ENCODE data around the gene GLRA3.
"Not testable (repeated sequence)": the region's sequence is repeated elsewhere in the genome, so short reads cannot be mapped to it uniquely, and the experiment has no call there.

The GLRA3 gene

DNA sequence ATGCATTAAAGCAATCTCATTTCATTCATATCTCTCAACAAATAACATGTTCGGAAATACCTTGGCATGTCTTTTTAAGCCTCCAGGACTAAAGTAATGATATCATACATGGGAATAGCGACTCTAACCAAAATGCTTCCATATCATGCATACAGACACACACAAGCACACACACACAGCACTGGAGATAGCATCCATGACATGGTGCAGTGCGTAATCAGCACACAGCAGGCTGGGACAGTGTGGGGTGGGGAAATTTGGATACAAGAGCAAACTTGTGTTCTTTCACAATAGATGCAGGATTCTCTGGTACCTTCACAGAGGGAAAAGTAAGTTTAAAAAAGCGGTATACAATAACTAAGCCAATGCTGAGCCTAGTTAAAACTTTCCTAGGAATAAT is 174.4 kb downstream of the GLRA3 start:
- Histone ChIP-seq H3K9me3 (ENCODE audit: control insufficient read depth, low read length) (no peaks in the 10 kb centered on the region), H3K36me3 (ENCODE audit: control insufficient read depth, insufficient read depth, low read length, severe bottlenecking) (no peaks in the 10 kb centered on the region), H3K4me3 (ENCODE audit: low read length) (no peak overlapping the region), H3K4me1 (ENCODE audit: control insufficient read depth, insufficient read depth, low read length) (no peaks in the 10 kb centered on the region), H3K27me3 (replicated peaks; ENCODE audit: control insufficient read depth, insufficient read depth, low read length) (no peaks in the 10 kb centered on the region), H3K9ac (ENCODE audit: low read length) (no peak overlapping the region)
- no peak for DNase-seq (ENCODE audit: low read depth)

DNA sequence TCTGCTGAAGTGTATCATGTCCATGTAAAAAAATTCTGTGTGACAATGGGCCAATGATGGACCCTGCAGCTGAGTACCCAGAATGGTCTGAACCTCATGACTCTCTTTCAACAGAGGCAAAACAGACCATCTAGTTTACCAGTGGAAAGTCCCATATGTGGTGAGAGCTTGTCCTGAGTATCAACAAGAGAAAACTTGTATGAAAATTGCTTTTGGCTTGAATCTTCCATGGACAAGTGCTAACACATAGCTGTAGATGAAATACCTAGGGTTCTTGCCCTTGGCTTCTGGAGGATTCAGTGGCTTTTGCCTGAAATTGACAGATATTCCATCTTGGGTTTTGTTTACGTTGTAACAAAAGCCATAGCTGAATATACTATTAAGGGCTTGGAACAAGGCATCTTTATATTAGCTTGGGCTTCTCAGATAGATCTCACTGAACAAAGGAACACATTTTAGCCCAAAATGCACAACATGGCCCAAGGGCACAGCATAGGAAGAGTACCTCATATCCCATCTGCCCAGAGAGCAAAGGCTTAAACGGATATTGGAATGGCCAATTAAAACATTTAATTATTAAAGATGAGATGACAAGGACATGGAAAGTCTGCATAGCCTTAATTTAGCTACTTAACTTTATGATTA is 178.2 kb downstream of the GLRA3 start:
- H3K4me3 ChIP-seq (ENCODE audit: low read length) = no peak overlapping the region
- DNase-seq (ENCODE audit: low read depth) = no peak
- H3K9ac ChIP-seq (ENCODE audit: low read length) = no peak overlapping the region
- no peaks in the 10 kb centered on the region for H3K36me3 ChIP-seq (ENCODE audit: control insufficient read depth, insufficient read depth, low read length, severe bottlenecking)
- H3K27me3 ChIP-seq (replicated peaks; ENCODE audit: control insufficient read depth, insufficient read depth, low read length) = no peaks in the 10 kb centered on the region
- no peaks in the 10 kb centered on the region for H3K4me1 ChIP-seq (ENCODE audit: control insufficient read depth, insufficient read depth, low read length)
- H3K9me3 ChIP-seq (ENCODE audit: control insufficient read depth, low read length) = no peaks in the 10 kb centered on the region

- Histone ChIP-seq H3K36me3 (ENCODE audit: control insufficient read depth, insufficient read depth, low read length, severe bottlenecking) (no peaks in the 10 kb centered on the region), H3K4me3 (ENCODE audit: low read length) (no peak overlapping the region), H3K4me1 (ENCODE audit: control insufficient read depth, insufficient read depth, low read length) (no peaks in the 10 kb centered on the region), H3K9me3 (ENCODE audit: control insufficient read depth, low read length) (no peaks in the 10 kb centered on the region), H3K27me3 (replicated peaks; ENCODE audit: control insufficient read depth, insufficient read depth, low read length) (no peaks in the 10 kb centered on the region), H3K9ac (ENCODE audit: low read length) (no peak overlapping the region)
- no peak for DNase-seq (ENCODE audit: low read depth)
Observed at GRCh38 chr4:174648812-174649211, 180.2 kb downstream of the GLRA3 start.

- no peak overlapping the region for H3K4me3 ChIP-seq (ENCODE audit: low read length)
- no peaks in the 10 kb centered on the region for H3K27me3 ChIP-seq (replicated peaks; ENCODE audit: control insufficient read depth, insufficient read depth, low read length)
- H3K9me3 ChIP-seq (ENCODE audit: control insufficient read depth, low read length) = no peaks in the 10 kb centered on the region
- DNase-seq (ENCODE audit: low read depth) = no peak
- H3K9ac ChIP-seq (ENCODE audit: low read length) = no peak overlapping the region
- H3K36me3 ChIP-seq (ENCODE audit: control insufficient read depth, insufficient read depth, low read length, severe bottlenecking) = no peaks in the 10 kb centered on the region
- H3K4me1 ChIP-seq (ENCODE audit: control insufficient read depth, insufficient read depth, low read length) = no peaks in the 10 kb centered on the region
Observed at GRCh38 chr4:174646326-174646725, 182.7 kb downstream of the GLRA3 start.

DNA sequence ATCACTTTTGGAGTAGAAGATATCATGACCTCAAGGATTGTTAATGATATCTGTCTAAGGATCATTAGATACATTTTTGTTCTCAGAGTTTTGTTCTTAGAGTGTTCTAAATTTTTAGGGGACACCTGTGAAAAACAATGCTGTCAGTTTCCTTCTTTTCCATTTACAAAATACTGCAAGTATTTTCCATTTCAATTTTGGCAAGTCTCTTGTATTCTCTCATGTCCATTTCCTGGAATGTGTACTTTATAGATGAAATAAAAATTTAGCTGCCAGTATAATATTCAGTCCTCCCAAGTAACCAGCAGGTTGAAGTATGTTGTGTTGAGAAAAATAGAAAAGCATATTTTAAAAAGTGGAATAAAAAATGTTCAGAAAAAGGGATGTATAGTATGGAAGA is 188.9 kb downstream of the GLRA3 start:
- H3K36me3 ChIP-seq (ENCODE audit: control insufficient read depth, insufficient read depth, low read length, severe bottlenecking) = no peaks in the 10 kb centered on the region
- H3K9ac ChIP-seq (ENCODE audit: low read length) = no peak overlapping the region
- no peak overlapping the region for H3K4me3 ChIP-seq (ENCODE audit: low read length)
- peaks cover 6% of the 10 kb centered on the region for H3K4me1 ChIP-seq (ENCODE audit: control insufficient read depth, insufficient read depth, low read length)
- no peaks in the 10 kb centered on the region for H3K27me3 ChIP-seq (replicated peaks; ENCODE audit: control insufficient read depth, insufficient read depth, low read length)
- no peak for DNase-seq (ENCODE audit: low read depth)
- no peaks in the 10 kb centered on the region for H3K9me3 ChIP-seq (ENCODE audit: control insufficient read depth, low read length)

- Histone ChIP-seq H3K4me1 (ENCODE audit: control insufficient read depth, insufficient read depth, low read length) (peaks cover 6% of the 10 kb centered on the region), H3K4me3 (ENCODE audit: low read length) (no peak overlapping the region), H3K36me3 (ENCODE audit: control insufficient read depth, insufficient read depth, low read length, severe bottlenecking) (no peaks in the 10 kb centered on the region), H3K27me3 (replicated peaks; ENCODE audit: control insufficient read depth, insufficient read depth, low read length) (no peaks in the 10 kb centered on the region), H3K9me3 (ENCODE audit: control insufficient read depth, low read length) (no peaks in the 10 kb centered on the region), H3K9ac (ENCODE audit: low read length) (no peak overlapping the region)
- no peak for DNase-seq (ENCODE audit: low read depth)
Observed at GRCh38 chr4:174635732-174636131, 193.3 kb downstream of the GLRA3 start.

- H3K9ac ChIP-seq (ENCODE audit: low read length) = no peak overlapping the region
- DNase-seq (ENCODE audit: low read depth) = no peak
- H3K4me1 ChIP-seq (ENCODE audit: control insufficient read depth, insufficient read depth, low read length) = no peaks in the 10 kb centered on the region
- no peaks in the 10 kb centered on the region for H3K9me3 ChIP-seq (ENCODE audit: control insufficient read depth, low read length)
- H3K27me3 ChIP-seq (replicated peaks; ENCODE audit: control insufficient read depth, insufficient read depth, low read length) = no peaks in the 10 kb centered on the region
- no peaks in the 10 kb centered on the region for H3K36me3 ChIP-seq (ENCODE audit: control insufficient read depth, insufficient read depth, low read length, severe bottlenecking)
- H3K4me3 ChIP-seq (ENCODE audit: low read length) = no peak overlapping the region
Observed at GRCh38 chr4:174633399-174633798, 195.6 kb downstream of the GLRA3 start.

DNA sequence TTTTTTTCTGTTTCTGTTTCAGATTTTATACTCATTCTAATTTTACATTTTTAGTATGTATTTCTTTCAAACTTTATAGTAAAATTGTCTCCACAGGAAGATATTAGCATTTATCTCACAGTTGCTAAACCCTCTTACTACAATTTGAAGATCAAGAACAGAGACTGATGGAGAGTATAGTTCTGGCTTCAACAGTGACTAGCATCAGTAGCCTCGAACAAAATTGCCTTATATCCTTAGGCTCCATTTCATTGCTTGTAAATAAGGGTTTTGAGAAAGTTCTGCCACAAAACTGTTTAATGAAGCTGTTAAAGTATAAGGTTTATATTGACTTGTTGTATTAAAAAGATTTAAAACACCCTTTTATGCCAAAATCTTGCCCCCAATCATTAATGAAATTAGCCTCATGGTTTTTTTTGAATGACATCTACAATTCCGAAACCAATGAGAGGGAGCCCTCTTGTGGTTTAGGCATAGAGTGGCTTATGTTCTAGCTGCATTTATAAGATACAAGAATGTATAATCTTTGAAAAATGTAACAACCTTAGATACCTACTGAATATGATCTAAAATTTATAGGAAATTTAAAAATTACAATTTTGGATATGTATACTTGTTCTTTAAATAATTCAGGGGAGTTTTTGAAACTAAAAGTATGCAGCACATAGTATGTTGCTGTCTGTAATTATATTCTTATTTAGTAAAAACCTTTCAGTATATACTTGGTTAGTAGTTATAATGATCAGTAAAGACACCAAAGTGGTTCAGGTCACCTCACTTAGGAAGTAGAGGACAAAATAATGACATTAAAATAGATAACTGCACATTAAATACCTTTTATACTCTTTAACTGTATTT is 196.9 kb downstream of the GLRA3 start:
- DNase-seq (ENCODE audit: low read depth) = peak; percentile 82
- Histone ChIP-seq H3K4me1 (ENCODE audit: control insufficient read depth, insufficient read depth, low read length) (no peaks in the 10 kb centered on the region), H3K27me3 (replicated peaks; ENCODE audit: control insufficient read depth, insufficient read depth, low read length) (no peaks in the 10 kb centered on the region), H3K36me3 (ENCODE audit: control insufficient read depth, insufficient read depth, low read length, severe bottlenecking) (no peaks in the 10 kb centered on the region), H3K9me3 (ENCODE audit: control insufficient read depth, low read length) (no peaks in the 10 kb centered on the region), H3K4me3 (ENCODE audit: low read length) (no peak overlapping the region), H3K9ac (ENCODE audit: low read length) (no peak overlapping the region)

DNA sequence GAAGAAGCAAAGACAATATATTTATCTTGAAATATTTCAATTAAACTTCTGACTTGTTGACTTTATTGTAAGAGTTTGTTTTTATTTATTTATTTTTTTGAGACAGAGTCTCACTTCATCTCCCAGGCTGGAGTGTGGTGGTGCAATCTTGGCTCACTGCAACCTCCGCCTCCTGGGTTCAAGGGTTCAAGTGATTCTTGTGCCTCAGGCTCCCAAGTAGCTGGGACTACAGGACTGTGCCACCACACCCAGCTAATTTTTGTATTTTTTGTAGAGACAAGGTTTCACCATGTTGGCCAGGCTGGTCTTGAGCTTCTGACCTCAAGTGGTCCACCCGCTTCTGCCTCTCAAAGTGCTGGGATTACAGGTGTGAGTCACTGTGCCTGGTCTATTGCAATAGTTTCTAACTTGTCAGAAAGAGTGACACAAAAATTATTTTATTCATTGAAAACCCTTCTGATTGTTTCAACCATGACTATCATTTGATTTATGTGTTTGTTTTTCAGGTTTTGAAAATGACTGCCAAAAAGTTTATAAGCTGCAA is 199.1 kb downstream of the GLRA3 start:
- not testable (repeated sequence) for H3K36me3 ChIP-seq (ENCODE audit: control insufficient read depth, insufficient read depth, low read length, severe bottlenecking); H3K9me3 ChIP-seq (ENCODE audit: control insufficient read depth, low read length); DNase-seq (ENCODE audit: low read depth); H3K27me3 ChIP-seq (replicated peaks; ENCODE audit: control insufficient read depth, insufficient read depth, low read length); H3K9ac ChIP-seq (ENCODE audit: low read length); H3K4me3 ChIP-seq (ENCODE audit: low read length); H3K4me1 ChIP-seq (ENCODE audit: control insufficient read depth, insufficient read depth, low read length)

DNA sequence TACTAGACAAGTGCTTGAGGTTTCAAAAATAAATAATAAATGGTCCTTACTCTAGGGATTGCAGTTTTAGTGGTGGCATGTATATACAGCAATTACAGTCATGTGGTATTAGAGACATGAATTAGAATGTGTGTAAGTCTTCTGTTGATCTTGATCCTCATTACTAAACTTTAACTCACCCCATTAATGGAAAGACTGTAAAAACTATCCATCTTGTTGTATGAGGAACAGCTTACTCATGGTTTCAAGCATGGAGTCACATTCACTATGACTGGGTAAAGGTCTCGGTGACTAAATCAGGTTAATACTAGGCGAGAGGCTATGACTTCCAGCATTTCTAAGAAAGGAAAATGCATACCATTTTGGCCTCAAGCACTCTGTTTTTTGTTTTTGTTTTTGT is 199.8 kb downstream of the GLRA3 start:
- no peaks in the 10 kb centered on the region for H3K27me3 ChIP-seq (replicated peaks; ENCODE audit: control insufficient read depth, insufficient read depth, low read length)
- H3K4me1 ChIP-seq (ENCODE audit: control insufficient read depth, insufficient read depth, low read length) = no peaks in the 10 kb centered on the region

DNA sequence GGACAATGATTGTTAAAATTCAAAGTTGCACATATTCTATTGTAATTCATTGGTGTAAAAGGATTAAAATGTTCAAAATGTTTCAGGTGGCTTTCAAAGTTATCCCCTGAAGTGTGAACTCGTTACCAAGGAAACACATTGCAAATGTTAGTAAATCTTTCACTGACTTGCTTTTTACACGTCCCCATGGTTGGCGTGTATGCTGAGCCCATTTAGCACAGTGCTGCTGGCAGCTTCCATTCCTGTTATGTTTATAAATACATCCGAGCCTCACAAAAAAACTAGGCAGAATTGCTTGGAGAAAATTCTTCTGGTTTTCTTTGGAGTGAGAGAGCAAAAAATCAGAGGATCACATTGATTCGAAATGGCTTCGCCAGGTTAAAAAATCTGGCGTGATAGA is 200.9 kb downstream of the GLRA3 start:
- no peaks in the 10 kb centered on the region for H3K27me3 ChIP-seq (replicated peaks; ENCODE audit: control insufficient read depth, insufficient read depth, low read length)
- no peak for DNase-seq (ENCODE audit: low read depth)
- no peaks in the 10 kb centered on the region for H3K36me3 ChIP-seq (ENCODE audit: control insufficient read depth, insufficient read depth, low read length, severe bottlenecking)
- no peaks in the 10 kb centered on the region for H3K9me3 ChIP-seq (ENCODE audit: control insufficient read depth, low read length)
- H3K4me3 ChIP-seq (ENCODE audit: low read length) = no peak overlapping the region
- no peak overlapping the region for H3K9ac ChIP-seq (ENCODE audit: low read length)
- no peaks in the 10 kb centered on the region for H3K4me1 ChIP-seq (ENCODE audit: control insufficient read depth, insufficient read depth, low read length)

More for the DNA sequence above, 199.8 kb downstream of the GLRA3 start:
- no peak for DNase-seq (ENCODE audit: low read depth)
- H3K9ac ChIP-seq (ENCODE audit: low read length) = no peak overlapping the region
- H3K4me3 ChIP-seq (ENCODE audit: low read length) = no peak overlapping the region
- H3K9me3 ChIP-seq (ENCODE audit: control insufficient read depth, low read length) = no peaks in the 10 kb centered on the region
- H3K36me3 ChIP-seq (ENCODE audit: control insufficient read depth, insufficient read depth, low read length, severe bottlenecking) = no peaks in the 10 kb centered on the region
